ENCODE measurements around the gene HOMEZ. TPM values are rescaled to one million over a fixed set of nuclear protein-coding genes. Genes with fewer than 3 reads are reported as not detected.

HOMEZ gene
- total and polyA plus RNA-seq, 2 donors (not counting 3 experiments of a cell fraction or from before 2014, with no cell fraction given): 11.3 to 16.8 TPM

- Histone ChIP-seq H3K9me3 (replicated peaks; ENCODE audit: control insufficient read depth, insufficient read depth, low read length) (no peaks in the 10 kb centered on the region), H2AFZ (ENCODE audit: low read depth, low read length) (peak overlapping the region; percentile 93), H3K9ac (replicated peaks; ENCODE audit: extremely low read depth, insufficient read depth, low read length) (peak overlapping the region; percentile 82), H3K36me3 (ENCODE audit: control insufficient read depth in 2 of 2, extremely low read depth in 1 of 2, insufficient read depth in 2 of 2, low read length in 2 of 2) (no peaks in the 10 kb centered on the region), H3K27ac (ENCODE audit: insufficient read depth, low read depth, low read length) (peak overlapping the region; percentile 62), H3K9me1 (replicated peaks; ENCODE audit: control insufficient read depth, extremely low read depth, insufficient read depth, low read length) (no peaks in the 10 kb centered on the region), H3K4me2 (ENCODE audit: insufficient read depth, low read length) (peak overlapping the region; percentile 96), H3K4me3 (replicated peaks in 1 of 3; ENCODE audit: insufficient read depth in 1 of 3, low read depth in 1 of 3, low read length in 3 of 3) (peak overlapping the region; percentile 79 to 98 (median 94)), H3K4me1 (ENCODE audit: control insufficient read depth, extremely low read depth, insufficient read depth, low read length) (peaks cover 21% of the 10 kb centered on the region), H4K20me1 (replicated peaks; ENCODE audit: control insufficient read depth, extremely low read depth, insufficient read depth, low read length) (no peaks in the 10 kb centered on the region), H3K79me2 (ENCODE audit: control insufficient read depth, insufficient read depth, low read length) (peaks cover 14% of the 10 kb centered on the region), H3K27me3 (ENCODE audit: control insufficient read depth in 2 of 2, insufficient read depth in 2 of 2, low read length in 2 of 2) (peaks cover 2 to 12% of the 10 kb centered on the region in 2 experiments)
- FAIRE-seq (no peak), DNase-seq (ENCODE audit: low read depth, low spot score) (no peak)
- POLR2A ChIA-PET: no interaction called here
- CTCF ChIA-PET: interaction anchor here (1.3 to 4.7 kb wide), 5 partner anchors 9 to 165 kb away, joined by 3 to 36 read pairs (median 9); no protein-coding TSS in a partner anchor
- intact Hi-C loops (cut with micrococcal nuclease): loop anchor here (1.0 to 2.0 kb wide), 4 partner anchors 10 to 184 kb away; partner anchors contain the start of genes NGDN and PABPN1
- no TSS peak for BruUV-seq (replicated peaks)
- TF ChIP-seq MYC (IDR thresholded peaks at IDR 0.05; ENCODE audit: low read depth, low read length) (no peak), FOS (IDR thresholded peaks at IDR 0.05; ENCODE audit: borderline replicate concordance, insufficient read depth, low read length) (no peak), GATA2 (IDR thresholded peaks at IDR 0.05; ENCODE audit: insufficient read depth, insufficient read length, low read depth, low read length) (no peak), POLR2A (IDR thresholded peaks at IDR 0.05; ENCODE audit: low read depth, low read length) (no peak), JUN (IDR thresholded peaks at IDR 0.05; ENCODE audit: borderline replicate concordance, insufficient read depth, insufficient read length, low read depth) (no peak), EZH2 (IDR thresholded peaks at IDR 0.05; ENCODE audit: borderline replicate concordance, low read depth, low read length, severe bottlenecking) (no peak), MAX (IDR thresholded peaks at IDR 0.05; ENCODE audit: insufficient read depth, insufficient read length) (no peak), CTCF (IDR thresholded peaks at IDR 0.05; ENCODE audit: extremely low read depth in 1 of 2, insufficient read depth in 1 of 2, low read depth in 1 of 2, low read length in 2 of 2) (no peak), POLR2AphosphoS5 (IDR thresholded peaks at IDR 0.05; ENCODE audit: insufficient read depth, low read depth, low read length) (no peak)
- dilution Hi-C loops (cut with MboI; ENCODE audit: extremely low pct_ligation_motif_present, low sequenced_read_pairs): no loop called here
These were observed 357 bp downstream of the HOMEZ start for GRCh38 chr14:23285530-23286019.

Measured in endothelial cell of umbilical vein (primary cell).